D721Med (cell line): ENCODE measurements around the gene TIMM17B.
A peak's percentile ranks its signal among the peaks of the same experiment; 100 is the strongest.

ENCODE experiments used
- DNase-seq: peaks from one replicate; pipeline ENCODE4 v3.0.0; 2011; ENCODE audit warnings: low spot score; ENCODE audit not compliant: insufficient read length
- FAIRE-seq: peaks from 2 replicates; lab custom pipeline; 2011; peaks lifted over from hg19 to GRCh38; lab: Jason Lieb, UNC
- TF ChIP-seq, protein P1 (sequence below): IDR thresholded peaks from 2 replicates; pipeline ENCODE4 v1.5.1; 2012; ENCODE audit warnings: mild to moderate bottlenecking, control low read depth; ENCODE audit not compliant: insufficient read depth; ENCODE audit errors: missing control alignments

Gene TIMM17B

DNA sequence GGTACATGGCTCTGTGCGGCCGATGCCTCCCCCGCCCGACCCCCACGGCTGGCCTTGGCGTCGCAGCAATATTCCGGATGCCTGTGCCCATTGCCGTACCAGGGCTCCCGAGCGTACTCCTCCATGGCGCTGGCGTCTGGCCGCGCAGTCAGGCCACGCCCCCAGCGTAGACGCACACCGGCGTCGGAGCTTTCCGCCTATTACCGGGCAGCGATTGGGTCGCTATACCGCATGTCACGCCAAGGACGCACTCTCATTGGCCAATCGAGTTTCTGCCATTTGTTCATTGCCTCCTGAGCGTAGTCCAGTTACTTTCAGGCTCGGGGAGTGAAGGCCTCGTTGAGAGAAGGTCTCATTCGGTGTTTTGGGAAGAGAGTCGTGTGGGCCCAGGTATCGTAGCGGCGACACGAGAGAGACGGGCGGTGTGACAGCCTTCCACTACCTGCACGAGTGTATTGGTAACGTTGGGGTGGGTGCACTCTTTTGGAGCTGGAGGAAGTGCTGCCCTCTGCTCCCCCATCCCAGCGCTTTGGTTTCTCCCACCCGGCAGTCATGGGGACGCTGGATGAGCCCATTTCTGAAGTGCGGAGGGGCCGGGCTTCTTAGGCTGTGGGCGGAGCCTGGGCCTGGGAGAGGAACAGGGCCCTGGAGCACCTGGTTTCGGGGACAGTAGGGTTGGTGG lies at the start of gene TIMM17B, which contains the start of gene PQBP1:
Gene TIMM17B (minus strand): TSS at position 144 of the 682 bp plus-strand sequence. CDS start 19 bp downstream, at position 125.
Gene PQBP1 (plus strand): TSS at position 306 of the 682 bp plus-strand sequence. CDS start 580 bp downstream, outside the sequence.
- TF ChIP-seq, protein P1, sequence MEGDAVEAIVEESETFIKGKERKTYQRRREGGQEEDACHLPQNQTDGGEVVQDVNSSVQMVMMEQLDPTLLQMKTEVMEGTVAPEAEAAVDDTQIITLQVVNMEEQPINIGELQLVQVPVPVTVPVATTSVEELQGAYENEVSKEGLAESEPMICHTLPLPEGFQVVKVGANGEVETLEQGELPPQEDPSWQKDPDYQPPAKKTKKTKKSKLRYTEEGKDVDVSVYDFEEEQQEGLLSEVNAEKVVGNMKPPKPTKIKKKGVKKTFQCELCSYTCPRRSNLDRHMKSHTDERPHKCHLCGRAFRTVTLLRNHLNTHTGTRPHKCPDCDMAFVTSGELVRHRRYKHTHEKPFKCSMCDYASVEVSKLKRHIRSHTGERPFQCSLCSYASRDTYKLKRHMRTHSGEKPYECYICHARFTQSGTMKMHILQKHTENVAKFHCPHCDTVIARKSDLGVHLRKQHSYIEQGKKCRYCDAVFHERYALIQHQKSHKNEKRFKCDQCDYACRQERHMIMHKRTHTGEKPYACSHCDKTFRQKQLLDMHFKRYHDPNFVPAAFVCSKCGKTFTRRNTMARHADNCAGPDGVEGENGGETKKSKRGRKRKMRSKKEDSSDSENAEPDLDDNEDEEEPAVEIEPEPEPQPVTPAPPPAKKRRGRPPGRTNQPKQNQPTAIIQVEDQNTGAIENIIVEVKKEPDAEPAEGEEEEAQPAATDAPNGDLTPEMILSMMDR, result no peak
- peak; percentile 67 for FAIRE-seq

DNA sequence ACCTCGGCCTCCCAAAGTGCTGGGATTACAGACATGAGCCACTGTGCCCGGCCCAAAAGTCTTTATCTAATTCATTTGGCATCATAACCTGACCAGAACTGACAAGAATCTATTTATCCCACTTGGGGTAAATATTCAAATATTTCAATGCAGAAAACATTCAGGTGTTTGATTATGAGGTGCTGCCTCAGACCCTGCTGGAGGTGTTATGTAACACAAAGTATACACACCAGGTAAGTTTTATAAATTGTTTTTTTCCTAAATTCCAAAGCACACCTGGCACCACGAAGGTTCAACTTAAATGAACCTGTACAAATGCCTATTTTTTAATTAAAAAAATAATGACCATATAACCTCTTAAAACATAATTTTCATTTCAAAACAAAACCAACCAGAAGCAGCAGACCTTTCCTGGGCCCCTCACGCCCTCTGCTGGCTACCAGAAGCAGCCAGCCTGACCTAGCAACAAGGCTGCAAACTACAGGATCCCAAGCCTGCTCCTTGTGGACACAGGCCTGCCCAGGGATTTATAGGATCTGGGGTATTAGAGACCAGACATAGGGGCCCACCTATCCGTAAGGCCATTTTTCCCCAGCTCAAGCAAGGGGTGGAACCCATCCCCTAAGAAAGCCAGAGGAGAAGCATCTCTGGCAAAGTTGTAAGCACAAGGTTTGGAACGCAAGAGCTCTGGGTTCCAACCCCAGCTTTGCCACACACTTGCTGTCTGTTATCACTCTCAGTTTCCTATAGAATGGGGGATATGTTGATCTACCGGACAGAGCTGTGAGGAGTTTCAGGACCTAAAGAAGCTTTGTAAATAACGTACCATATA lies 48.2 kb upstream of the TIMM17B start:
- peak; percentile 11 for FAIRE-seq
- DNase-seq, result peak; percentile 23
- TF ChIP-seq, protein P1, result peak; percentile 61

More for the DNA sequence above, at the start of gene TIMM17B, which contains the start of gene PQBP1:
- DNase-seq, result peak; percentile 67

DNA sequence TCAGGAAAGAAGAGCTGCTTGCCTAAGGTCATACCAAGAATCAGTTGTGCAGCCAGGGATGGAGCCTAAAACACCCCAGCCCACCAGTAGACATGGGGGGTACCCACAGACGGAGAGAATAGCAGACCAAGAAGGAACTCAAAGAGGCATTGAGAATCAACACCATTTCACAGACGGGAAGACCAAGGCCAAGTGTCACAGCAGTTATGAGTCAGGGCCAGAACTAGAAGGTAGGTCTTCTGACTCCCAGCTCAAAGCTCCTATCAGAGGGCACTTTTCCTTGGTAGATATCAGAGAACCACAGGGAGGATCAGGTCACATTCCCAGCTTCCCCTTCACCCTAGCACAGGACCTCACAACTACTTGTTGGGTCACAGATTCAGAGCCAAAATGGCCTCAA lies 45.3 kb upstream of the TIMM17B start:
- no peak for DNase-seq
- TF ChIP-seq, protein P1, result no peak
- FAIRE-seq, result no peak

DNA sequence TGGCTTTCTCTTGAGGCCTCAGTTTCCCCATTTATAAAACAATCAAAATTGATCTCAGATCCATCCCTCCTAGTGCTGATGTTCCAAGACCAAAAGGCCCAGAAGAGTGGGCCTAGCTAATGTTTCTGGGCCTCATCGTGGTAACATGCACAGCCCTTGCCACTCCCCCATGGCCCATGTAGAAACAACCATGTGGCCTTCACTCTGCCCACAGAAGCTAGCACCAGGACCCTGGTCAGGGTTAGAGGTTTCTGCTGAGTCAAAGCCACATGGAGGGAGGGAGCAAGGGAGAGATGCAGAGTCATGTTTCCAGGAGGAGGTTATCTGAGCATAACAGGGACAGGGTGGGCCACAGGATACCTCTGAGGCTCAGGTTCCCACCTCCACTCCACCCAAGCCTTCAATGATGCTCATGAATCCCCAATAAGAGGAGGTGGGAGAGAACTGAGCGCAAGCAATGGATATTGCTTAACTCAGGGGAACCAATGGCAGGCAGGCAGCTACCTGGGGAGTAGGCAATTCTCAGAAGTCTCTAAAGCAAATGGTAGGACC lies 42.9 kb upstream of the TIMM17B start:
- no peak for FAIRE-seq
- DNase-seq, result no peak
- TF ChIP-seq, protein P1, result no peak

DNA sequence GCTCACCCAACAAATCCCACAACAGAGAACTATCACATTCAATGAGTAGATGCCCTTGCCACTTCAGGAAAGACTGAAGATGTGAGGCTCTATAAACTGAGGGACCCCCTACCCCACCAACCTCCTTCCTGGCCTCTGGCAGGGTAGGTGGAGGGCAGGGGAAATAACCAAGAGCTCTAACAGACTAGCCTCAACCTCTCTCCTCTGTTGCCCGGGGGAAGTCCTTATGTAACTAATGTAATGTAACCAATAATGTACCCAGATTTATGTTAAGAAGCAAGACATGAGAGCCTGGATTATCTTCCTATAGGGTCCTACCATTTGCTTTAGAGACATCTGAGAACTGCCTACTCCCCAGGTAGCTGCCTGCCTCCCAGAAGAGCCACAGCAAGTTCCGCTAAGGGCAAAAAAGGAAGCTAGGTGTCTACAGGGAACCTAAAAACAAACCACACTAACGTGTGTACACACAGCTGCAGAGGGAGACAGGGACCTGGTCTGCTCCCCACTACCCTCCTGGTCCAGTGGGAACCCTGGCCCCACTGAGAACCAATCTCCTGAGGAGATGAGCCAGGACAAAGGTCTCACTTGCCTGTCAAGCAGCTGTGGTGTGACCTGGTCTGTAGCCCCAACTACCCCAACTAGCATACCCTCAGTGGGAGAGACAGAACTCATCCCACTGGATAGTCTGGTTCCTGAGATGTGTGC lies 42.1 kb upstream of the TIMM17B start:
- FAIRE-seq, result no peak
- TF ChIP-seq, protein P1, result no peak
- DNase-seq, result no peak

DNA sequence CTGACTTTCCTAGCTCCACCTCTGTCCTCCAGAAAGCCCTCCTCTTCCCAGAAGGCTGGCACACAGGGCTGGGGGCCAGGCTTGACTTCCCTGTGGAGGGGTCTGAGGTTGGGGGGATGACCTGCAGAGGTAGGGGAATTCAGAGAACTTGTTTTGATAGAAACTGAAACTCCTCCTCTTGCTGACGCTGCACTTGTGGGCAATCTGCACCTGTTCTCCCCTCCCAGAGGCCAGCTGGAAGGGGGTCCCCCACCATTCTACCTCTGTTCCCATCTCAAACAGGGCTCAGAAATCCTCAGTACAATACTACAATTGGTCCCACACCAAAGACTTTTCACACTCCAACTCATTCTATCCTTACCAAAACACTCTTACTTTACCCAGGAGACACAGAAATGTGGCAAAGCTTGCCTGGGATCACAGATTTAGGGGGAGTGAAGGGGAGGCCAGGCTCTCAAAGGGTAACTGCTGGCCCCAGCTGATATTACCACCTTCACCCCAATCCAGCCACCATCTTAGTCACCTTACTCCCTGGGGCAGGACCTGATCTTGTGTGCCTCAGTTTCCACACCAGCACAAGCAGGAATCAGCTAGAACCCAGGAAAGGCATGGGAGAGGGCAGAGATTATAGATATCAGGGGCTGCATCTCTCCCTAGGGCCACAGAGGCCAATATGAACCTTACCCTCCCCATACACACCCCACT lies 41.3 kb upstream of the TIMM17B start:
- FAIRE-seq (no peak), DNase-seq (no peak)
- TF ChIP-seq, protein P1, result no peak
